ENCODE measurements around the gene ZNF606. TPM values are rescaled to one million over a fixed set of nuclear protein-coding genes. Genes with fewer than 3 reads are reported as not detected.

Gene ZNF606
- total RNA-seq = 6.3 and 6.4 TPM in 2 replicates

GRCh38 chr19:58002384-58003173 lies at the start of gene ZNF606:
TSS of gene ZNF606 (minus strand) at chr19:58002820. CDS start at chr19:58001319, 1,501 bp downstream.
- intact Hi-C loops (cut with micrococcal nuclease) = loop anchor here (1.0 to 10.0 kb wide), 9 partner anchors 55 to 613 kb away; partner anchors contain the start of genes ERVK3-1, ZNF256, ZNF274 and ZNF417
- H3K4me1 Mint-ChIP-seq (ENCODE audit: low read depth) = peaks cover 20% of the 10 kb centered on the region
- peaks cover 68% of the 10 kb centered on the region for H3K9me3 Mint-ChIP-seq
- peaks cover 61% of the 10 kb centered on the region for H3K36me3 Mint-ChIP-seq (ENCODE audit: low read depth)
- no peaks in the 10 kb centered on the region for H3K27me3 Mint-ChIP-seq (ENCODE audit: insufficient read depth)
- peak; percentile 80 for DNase-seq (ENCODE audit: low spot score)
- H3K4me3 Mint-ChIP-seq = peak within 1 kb of the TSS; percentile 84
- peak within 1 kb of the TSS; percentile 67 for H3K27ac Mint-ChIP-seq

- no peak overlapping the region for H3K4me3 Mint-ChIP-seq
- peaks cover 2% of the 10 kb centered on the region for H3K36me3 Mint-ChIP-seq (ENCODE audit: low read depth)
- no peak for DNase-seq (ENCODE audit: low spot score)
- H3K9me3 Mint-ChIP-seq = peaks cover 63% of the 10 kb centered on the region
- no peaks in the 10 kb centered on the region for H3K27me3 Mint-ChIP-seq (ENCODE audit: insufficient read depth)
- intact Hi-C loops (cut with micrococcal nuclease) = no loop called here
- no peak overlapping the region for H3K27ac Mint-ChIP-seq
- no peaks in the 10 kb centered on the region for H3K4me1 Mint-ChIP-seq (ENCODE audit: low read depth)
These were observed 49.6 kb upstream of the ZNF606 start for GRCh38 chr19:58052256-58052655.

- Mint-ChIP-seq H3K9me3 (peaks cover 59% of the 10 kb centered on the region), H3K27ac (no peak overlapping the region), H3K4me3 (no peak overlapping the region), H3K36me3 (ENCODE audit: low read depth) (peaks cover 5% of the 10 kb centered on the region), H3K4me1 (ENCODE audit: low read depth) (no peaks in the 10 kb centered on the region), H3K27me3 (ENCODE audit: insufficient read depth) (no peaks in the 10 kb centered on the region)
- no peak for DNase-seq (ENCODE audit: low spot score)
- intact Hi-C loops (cut with micrococcal nuclease) = no loop called here
These were observed 45.1 kb upstream of the ZNF606 start for GRCh38 chr19:58047672-58048071.

GRCh38 chr19:58046856-58047255 lies 44.2 kb upstream of the ZNF606 start:
- Mint-ChIP-seq H3K9me3 (peaks cover 58% of the 10 kb centered on the region), H3K4me3 (no peak overlapping the region), H3K36me3 (ENCODE audit: low read depth) (peaks cover 5% of the 10 kb centered on the region), H3K4me1 (ENCODE audit: low read depth) (no peaks in the 10 kb centered on the region), H3K27me3 (ENCODE audit: insufficient read depth) (no peaks in the 10 kb centered on the region), H3K27ac (no peak overlapping the region)
- intact Hi-C loops (cut with micrococcal nuclease) = no loop called here
- no peak for DNase-seq (ENCODE audit: low spot score)

- DNase-seq (ENCODE audit: low spot score) = no peak
- intact Hi-C loops (cut with micrococcal nuclease) = no loop called here
- Mint-ChIP-seq H3K4me1 (ENCODE audit: low read depth) (no peaks in the 10 kb centered on the region), H3K4me3 (no peak overlapping the region), H3K27me3 (ENCODE audit: insufficient read depth) (no peaks in the 10 kb centered on the region), H3K27ac (no peak overlapping the region), H3K9me3 (peaks cover 59% of the 10 kb centered on the region), H3K36me3 (ENCODE audit: low read depth) (peaks cover 5% of the 10 kb centered on the region)
These were observed 42.9 kb upstream of the ZNF606 start for GRCh38 chr19:58045411-58046050.

- Mint-ChIP-seq H3K36me3 (ENCODE audit: low read depth) (peaks cover 5% of the 10 kb centered on the region), H3K4me3 (no peak overlapping the region), H3K27ac (no peak overlapping the region), H3K4me1 (ENCODE audit: low read depth) (no peaks in the 10 kb centered on the region), H3K9me3 (peaks cover 57% of the 10 kb centered on the region), H3K27me3 (ENCODE audit: insufficient read depth) (no peaks in the 10 kb centered on the region)
- intact Hi-C loops (cut with micrococcal nuclease) = no loop called here
- no peak for DNase-seq (ENCODE audit: low spot score)
These were observed 42.3 kb upstream of the ZNF606 start for GRCh38 chr19:58044886-58045285.

GRCh38 chr19:58044391-58044790 lies 41.8 kb upstream of the ZNF606 start:
- Mint-ChIP-seq H3K4me1 (ENCODE audit: low read depth) (no peaks in the 10 kb centered on the region), H3K4me3 (no peak overlapping the region), H3K9me3 (peaks cover 52% of the 10 kb centered on the region), H3K27ac (no peak overlapping the region), H3K27me3 (ENCODE audit: insufficient read depth) (no peaks in the 10 kb centered on the region), H3K36me3 (ENCODE audit: low read depth) (peaks cover 5% of the 10 kb centered on the region)
- intact Hi-C loops (cut with micrococcal nuclease) = no loop called here
- DNase-seq (ENCODE audit: low spot score) = no peak

GRCh38 chr19:58042495-58043340 lies 40.1 kb upstream of the ZNF606 start:
- H3K9me3 Mint-ChIP-seq = peaks cover 45% of the 10 kb centered on the region
- H3K27ac Mint-ChIP-seq = no peak overlapping the region
- no peaks in the 10 kb centered on the region for H3K4me1 Mint-ChIP-seq (ENCODE audit: low read depth)
- no peaks in the 10 kb centered on the region for H3K27me3 Mint-ChIP-seq (ENCODE audit: insufficient read depth)
- DNase-seq (ENCODE audit: low spot score) = no peak
- H3K4me3 Mint-ChIP-seq = no peak overlapping the region
- intact Hi-C loops (cut with micrococcal nuclease) = no loop called here
- H3K36me3 Mint-ChIP-seq (ENCODE audit: low read depth) = peaks cover 4% of the 10 kb centered on the region

GRCh38 chr19:58040751-58041525 lies 38.3 kb upstream of the ZNF606 start:
- Mint-ChIP-seq H3K27me3 (ENCODE audit: insufficient read depth) (no peaks in the 10 kb centered on the region), H3K9me3 (peaks cover 48% of the 10 kb centered on the region), H3K36me3 (ENCODE audit: low read depth) (peaks cover 2% of the 10 kb centered on the region), H3K27ac (no peak overlapping the region), H3K4me3 (no peak overlapping the region), H3K4me1 (ENCODE audit: low read depth) (no peaks in the 10 kb centered on the region)
- intact Hi-C loops (cut with micrococcal nuclease) = no loop called here
- DNase-seq (ENCODE audit: low spot score) = no peak

GRCh38 chr19:58038688-58039204 lies 36.1 kb upstream of the ZNF606 start:
- intact Hi-C loops (cut with micrococcal nuclease) = no loop called here
- no peak overlapping the region for H3K4me3 Mint-ChIP-seq
- peaks cover 55% of the 10 kb centered on the region for H3K9me3 Mint-ChIP-seq
- H3K4me1 Mint-ChIP-seq (ENCODE audit: low read depth) = no peaks in the 10 kb centered on the region
- peaks cover 1% of the 10 kb centered on the region for H3K36me3 Mint-ChIP-seq (ENCODE audit: low read depth)
- H3K27me3 Mint-ChIP-seq (ENCODE audit: insufficient read depth) = no peaks in the 10 kb centered on the region
- DNase-seq (ENCODE audit: low spot score) = no peak
- no peak overlapping the region for H3K27ac Mint-ChIP-seq

- DNase-seq (ENCODE audit: low spot score) = no peak
- Mint-ChIP-seq H3K27me3 (ENCODE audit: insufficient read depth) (no peaks in the 10 kb centered on the region), H3K9me3 (peaks cover 51% of the 10 kb centered on the region), H3K4me1 (ENCODE audit: low read depth) (no peaks in the 10 kb centered on the region), H3K36me3 (ENCODE audit: low read depth) (peaks cover 1% of the 10 kb centered on the region), H3K4me3 (no peak overlapping the region), H3K27ac (no peak overlapping the region)
- intact Hi-C loops (cut with micrococcal nuclease) = no loop called here
These were observed 35.5 kb upstream of the ZNF606 start for GRCh38 chr19:58037927-58038687.
